DOHH2 (cell line): ENCODE data around the gene TFAP2A.

ENCODE experiments used
- H3F3A ChIP-seq: fragments of 200-600 bp; sonication (generic), shearing (Covaris generic); 2 replicates; pipeline ENCODE4 v1.6.0; 2016; ENCODE audit warnings: antibody characterized with exemption, mild to moderate bottlenecking; ENCODE audit not compliant: control insufficient read depth, insufficient read depth
- H3K27ac ChIP-seq: fragments of 200-600 bp; sonication (generic); 2 replicates; pipeline ENCODE4 v1.5.1; 2014; ENCODE audit warnings: low read depth, mild to moderate bottlenecking, low read length, moderate library complexity
- H3K27me3 ChIP-seq: fragments of 200-600 bp; sonication (generic); 2 replicates; pipeline ENCODE4 v1.6.1; 2014; ENCODE audit warnings: mild to moderate bottlenecking, low read length, mixed read lengths; ENCODE audit not compliant: control insufficient read depth
- H3K36me3 ChIP-seq: fragments of 200-600 bp; sonication (generic); 2 replicates; pipeline ENCODE4 v1.6.1; 2014; ENCODE audit warnings: mild to moderate bottlenecking, low read length, moderate library complexity, mixed read lengths; ENCODE audit not compliant: control insufficient read depth
- H3K4me1 ChIP-seq: fragments of 200-600 bp; sonication (generic); 2 replicates; pipeline ENCODE4 v1.6.1; 2014; ENCODE audit warnings: mild to moderate bottlenecking, low read length, mixed read lengths; ENCODE audit not compliant: control insufficient read depth
- H3K4me2 ChIP-seq: fragments of 200-600 bp; sonication (generic); 2 replicates; pipeline ENCODE4 v1.6.0; 2014; ENCODE audit warnings: mild to moderate bottlenecking, low read length, moderate library complexity
- H3K4me3 ChIP-seq: fragments of 200-600 bp; sonication (generic); 2 replicates; pipeline ENCODE4 v1.5.1; 2014; ENCODE audit warnings: mild to moderate bottlenecking, low read length, mixed read lengths
- H3K79me2 ChIP-seq: fragments of 200-600 bp; sonication (generic); 2 replicates; pipeline ENCODE4 v1.6.1; 2014; ENCODE audit warnings: mild to moderate bottlenecking, low read length, mixed read lengths; ENCODE audit not compliant: control insufficient read depth
- H3K9me2 ChIP-seq: fragments of 200-600 bp; sonication (generic); replicated peaks from 2 replicates; pipeline ENCODE4 v1.6.1; 2014; ENCODE audit warnings: mild to moderate bottlenecking, low read length, mixed read lengths; ENCODE audit not compliant: control insufficient read depth
- H3K9me3 ChIP-seq: fragments of 200-600 bp; sonication (generic); 2 replicates; pipeline ENCODE4 v1.6.1; 2014; ENCODE audit warnings: antibody characterized with exemption, low read length, mixed read lengths; ENCODE audit not compliant: control insufficient read depth, insufficient read depth
- H4K20me1 ChIP-seq: fragments of 200-600 bp; sonication (generic); 2 replicates; pipeline ENCODE4 v1.6.0; 2014; ENCODE audit warnings: low read depth, mild to moderate bottlenecking, antibody characterized with exemption, low read length, moderate library complexity; ENCODE audit not compliant: control insufficient read depth, insufficient read depth
- CTCF ChIP-seq: fragments of 200-600 bp; sonication (generic); IDR thresholded peaks from one replicate; pipeline ENCODE4 v1.5.1; 2014; ENCODE audit warnings: antibody characterized with exemption, mild to moderate bottlenecking, low read depth, low read length; ENCODE audit not compliant: poor library complexity, severe bottlenecking
- EZH2phosphoT487 ChIP-seq: fragments of 200-600 bp; sonication (generic); IDR thresholded peaks from 2 replicates; pipeline ENCODE4 v1.6.1; 2017; ENCODE audit warnings: borderline replicate concordance, mild to moderate bottlenecking, antibody characterized with exemption, low read length, moderate library complexity, mixed read lengths

TFAP2A gene

GRCh38 chr6:10451828-10452509 lies 37.1 kb upstream of the TFAP2A start:
- no peaks in the 10 kb centered on the region for H3K9me2 ChIP-seq
- H3K79me2 ChIP-seq, result no peaks in the 10 kb centered on the region
- H3K27ac ChIP-seq, result no peak overlapping the region
- no peak overlapping the region for H3K4me3 ChIP-seq
- no peaks in the 10 kb centered on the region for H3K36me3 ChIP-seq
- H3K9me3 ChIP-seq, result no peaks in the 10 kb centered on the region
- H4K20me1 ChIP-seq, result no peaks in the 10 kb centered on the region
- H3K4me1 ChIP-seq, result no peaks in the 10 kb centered on the region
- TF ChIP-seq EZH2phosphoT487 (no peak), CTCF (no peak)
- no peak overlapping the region for H3K4me2 ChIP-seq
- no peaks in the 10 kb centered on the region for H3F3A ChIP-seq
- H3K27me3 ChIP-seq, result no peaks in the 10 kb centered on the region; the same call in none of the 2 replicates

GRCh38 chr6:10451394-10451793 lies 36.5 kb upstream of the TFAP2A start:
- no peaks in the 10 kb centered on the region for H3F3A ChIP-seq
- H3K9me2 ChIP-seq, result no peaks in the 10 kb centered on the region
- TF ChIP-seq EZH2phosphoT487 (no peak), CTCF (no peak)
- H3K4me3 ChIP-seq, result no peak overlapping the region
- H3K27me3 ChIP-seq, result no peaks in the 10 kb centered on the region; the same call in none of the 2 replicates
- no peaks in the 10 kb centered on the region for H4K20me1 ChIP-seq
- H3K79me2 ChIP-seq, result no peaks in the 10 kb centered on the region
- no peak overlapping the region for H3K27ac ChIP-seq
- H3K9me3 ChIP-seq, result no peaks in the 10 kb centered on the region
- no peak overlapping the region for H3K4me2 ChIP-seq
- no peaks in the 10 kb centered on the region for H3K4me1 ChIP-seq
- H3K36me3 ChIP-seq, result no peaks in the 10 kb centered on the region

GRCh38 chr6:10449751-10450150 lies 34.9 kb upstream of the TFAP2A start:
- Histone ChIP-seq H3K9me3 (no peaks in the 10 kb centered on the region), H3K4me1 (no peaks in the 10 kb centered on the region), H3K27ac (no peak overlapping the region), H3F3A (no peaks in the 10 kb centered on the region), H3K79me2 (no peaks in the 10 kb centered on the region), H3K4me2 (no peak overlapping the region), H3K36me3 (no peaks in the 10 kb centered on the region), H4K20me1 (no peaks in the 10 kb centered on the region), H3K4me3 (no peak overlapping the region), H3K27me3 (no peaks in the 10 kb centered on the region; the same call in none of the 2 replicates), H3K9me2 (no peaks in the 10 kb centered on the region)
- TF ChIP-seq CTCF (no peak), EZH2phosphoT487 (no peak)
